NCI-H1105 treated with DMSO at 0.1 percent for 48 hours (cell line): Measurements from ENCODE around the gene RASAL2.
"Not testable (repeated sequence)": the region's sequence is repeated elsewhere in the genome, so short reads cannot be mapped to it uniquely, and the experiment has no call there.

Experiments
- DNase-seq: peaks from one replicate; lab custom pipeline; 2025; lab: John Stamatoyannopoulos, UW

RASAL2 gene

GRCh38 chr1:178345807-178346206, 251.9 kb downstream of the RASAL2 start:
- DNase-seq = no peak

- DNase-seq = no peak
Measured at GRCh38 chr1:178349801-178350200, 255.9 kb downstream of the RASAL2 start.

- not testable (repeated sequence) for DNase-seq
Measured at GRCh38 chr1:178351911-178352310, 258.0 kb downstream of the RASAL2 start.

- DNase-seq = no peak
Measured at GRCh38 chr1:178352790-178353416, 259.0 kb downstream of the RASAL2 start.

GRCh38 chr1:178353524-178353923, 259.6 kb downstream of the RASAL2 start:
- DNase-seq = no peak

GRCh38 chr1:178354816-178355215, 260.9 kb downstream of the RASAL2 start:
- DNase-seq = no peak

GRCh38 chr1:178356299-178356698, 262.4 kb downstream of the RASAL2 start:
- DNase-seq = no peak

- no peak for DNase-seq
Measured at GRCh38 chr1:178358456-178358855, 264.6 kb downstream of the RASAL2 start.

- no peak for DNase-seq
Measured at GRCh38 chr1:178360421-178360820, 266.5 kb downstream of the RASAL2 start.

- no peak for DNase-seq
Measured at GRCh38 chr1:178361847-178362246, 267.9 kb downstream of the RASAL2 start.

- no peak for DNase-seq
Measured at GRCh38 chr1:178362747-178363146, 268.8 kb downstream of the RASAL2 start.

- DNase-seq = no peak
Measured at GRCh38 chr1:178364782-178365181, 270.9 kb downstream of the RASAL2 start.

GRCh38 chr1:178367151-178367550, 273.2 kb downstream of the RASAL2 start:
- no peak for DNase-seq

GRCh38 chr1:178368208-178368607, 274.3 kb downstream of the RASAL2 start:
- DNase-seq = no peak

- DNase-seq = no peak
Measured at GRCh38 chr1:178371235-178371634, 277.3 kb downstream of the RASAL2 start.

- DNase-seq = no peak
Measured at GRCh38 chr1:178371933-178372388, 278.1 kb downstream of the RASAL2 start.

- DNase-seq = no peak
Measured at GRCh38 chr1:178374016-178374415, 280.1 kb downstream of the RASAL2 start.

GRCh38 chr1:178376008-178376407, 282.1 kb downstream of the RASAL2 start:
- DNase-seq = no peak

GRCh38 chr1:178379807-178380206, 285.9 kb downstream of the RASAL2 start:
- no peak for DNase-seq

GRCh38 chr1:178382372-178382771, 288.5 kb downstream of the RASAL2 start:
- DNase-seq = no peak

GRCh38 chr1:178385662-178386061, 291.8 kb downstream of the RASAL2 start:
- no peak for DNase-seq

GRCh38 chr1:178388418-178389145, 294.7 kb downstream of the RASAL2 start:
- no peak for DNase-seq

- DNase-seq = no peak
Measured at GRCh38 chr1:178389441-178389840, 295.5 kb downstream of the RASAL2 start.

- not testable (repeated sequence) for DNase-seq
Measured at GRCh38 chr1:178390280-178390679, 296.4 kb downstream of the RASAL2 start.
